ENCODE results near the gene PARD3B. TPM values are rescaled to one million over a fixed set of nuclear protein-coding genes. Genes with fewer than 3 reads are reported as not detected.

PARD3B gene
- total and polyA plus RNA-seq, 7 donors, result 3.2 to 64.0 (median 42.5) TPM

- Histone ChIP-seq H3K4me3 (no peak overlapping the region), H3K4me1 (peaks cover 0 to 7% (median 0%) of the 10 kb centered on the region in 4 donors), H3K36me3 (peaks cover 0 to 4% (median 2%) of the 10 kb centered on the region in 4 donors), H3K27me3 (no peaks in the 10 kb centered on the region), H3K9me3 (no peaks in the 10 kb centered on the region), H3K27ac (no peak overlapping the region)
- intact Hi-C loops (cut with DNase I), result no loop called here
- WGBS, 2 donors, result 90 to 94% methylated on average over 7 of the region's 7 CpGs
- TF ChIP-seq EP300 (IDR thresholded peaks at IDR 0.05) (no peak), POLR2AphosphoS5 (IDR thresholded peaks at IDR 0.05) (no peak)
- no peak for DNase-seq
Observed at GRCh38 chr2:205189301-205189700, 644.0 kb downstream of the PARD3B start.

- no peak for TF ChIP-seq POLR2AphosphoS5 (IDR thresholded peaks at IDR 0.05)
- TF ChIP-seq EP300 (IDR thresholded peaks at IDR 0.05), result no peak
- 73 to 77% methylated on average over 2 of the region's 2 CpGs for WGBS, 2 donors
- intact Hi-C loops (cut with DNase I), result no loop called here
Observed at GRCh38 chr2:205190528-205190927, 645.3 kb downstream of the PARD3B start.

GRCh38 chr2:205193125-205193835 lies 648.0 kb downstream of the PARD3B start:
- TF ChIP-seq CTCF (IDR thresholded peaks at IDR 0.05) (no peak), POLR2A (IDR thresholded peaks at IDR 0.05) (no peak), POLR2AphosphoS5 (IDR thresholded peaks at IDR 0.05) (no peak), EP300 (IDR thresholded peaks at IDR 0.05) (no peak)
- no peak for DNase-seq
- no peaks in the 10 kb centered on the region for H3K9me3 ChIP-seq
- no peaks in the 10 kb centered on the region for H3K27me3 ChIP-seq
- no peak overlapping the region for H3K27ac ChIP-seq
- peaks cover 0 to 5% (median 1%) of the 10 kb centered on the region in 4 donors for H3K4me1 ChIP-seq
- H3K36me3 ChIP-seq, result peaks cover 0 to 4% (median 2%) of the 10 kb centered on the region in 4 donors
- intact Hi-C loops (cut with DNase I), result no loop called here
- H3K4me3 ChIP-seq, result no peak overlapping the region
- WGBS, 2 donors, result 78 to 85% methylated on average over 5 of the region's 5 CpGs

More at GRCh38 chr2:205190528-205190927, 645.3 kb downstream of the PARD3B start:
- H3K9me3 ChIP-seq, result no peaks in the 10 kb centered on the region
- no peak overlapping the region for H3K4me3 ChIP-seq
- H3K27me3 ChIP-seq, result no peaks in the 10 kb centered on the region
- peaks cover 0 to 4% (median 2%) of the 10 kb centered on the region in 4 donors for H3K36me3 ChIP-seq
- no peak overlapping the region for H3K27ac ChIP-seq
- H3K4me1 ChIP-seq, result peaks cover 0 to 7% (median 0%) of the 10 kb centered on the region in 4 donors
- DNase-seq, result no peak

- Histone ChIP-seq H3K27me3 (no peaks in the 10 kb centered on the region), H3K9me3 (no peaks in the 10 kb centered on the region), H3K4me1 (peaks cover 0 to 5% (median 0%) of the 10 kb centered on the region in 4 donors), H3K36me3 (peaks cover 0 to 4% (median 2%) of the 10 kb centered on the region in 4 donors), H3K27ac (no peak overlapping the region), H3K4me3 (no peak overlapping the region)
- no peak for DNase-seq
- TF ChIP-seq POLR2A (IDR thresholded peaks at IDR 0.05) (no peak), POLR2AphosphoS5 (IDR thresholded peaks at IDR 0.05) (no peak), CTCF (IDR thresholded peaks at IDR 0.05) (no peak), EP300 (IDR thresholded peaks at IDR 0.05) (no peak)
- intact Hi-C loops (cut with DNase I), result no loop called here
- 88 to 90% methylated on average over 4 of the region's 4 CpGs for WGBS, 2 donors
Observed at GRCh38 chr2:205193836-205194228, 648.6 kb downstream of the PARD3B start.

- no peaks in the 10 kb centered on the region for H3K9me3 ChIP-seq
- H3K4me3 ChIP-seq, result no peak overlapping the region
- peaks cover 0 to 5% (median 0%) of the 10 kb centered on the region in 4 donors for H3K4me1 ChIP-seq
- intact Hi-C loops (cut with DNase I), result no loop called here
- H3K36me3 ChIP-seq, result peaks cover 0 to 4% (median 2%) of the 10 kb centered on the region in 4 donors
- no peak overlapping the region for H3K27ac ChIP-seq
- no peaks in the 10 kb centered on the region for H3K27me3 ChIP-seq
- TF ChIP-seq POLR2A (IDR thresholded peaks at IDR 0.05), result no peak
- TF ChIP-seq POLR2AphosphoS5 (IDR thresholded peaks at IDR 0.05), result no peak
- TF ChIP-seq EP300 (IDR thresholded peaks at IDR 0.05), result no peak
- no peak for TF ChIP-seq CTCF (IDR thresholded peaks at IDR 0.05)
- DNase-seq, result no peak
Observed at GRCh38 chr2:205197468-205198139, 652.3 kb downstream of the PARD3B start.

Data from sigmoid colon (tissue), 7 donors.